HEK293 (cell line): ENCODE results near the gene VDR.

Experiments
- CTCF ChIA-PET: fragments of 350-600 bp; formaldehyde crosslinking; extraction: SDS; loops from one replicate; lab custom pipeline; 2021; ENCODE audit warnings: antibody characterized with exemption; lab: Yijun Ruan, JAX
- POLR2A ChIA-PET: fragments of 300-600 bp; formaldehyde crosslinking; extraction: SDS; loops from one replicate; lab custom pipeline; 2020; ENCODE audit warnings: antibody characterized with exemption, inconsistent platforms; lab: Yijun Ruan, JAX
- H3K27ac ChIP-seq: fragments of 200-500 bp; sonication (Bioruptor generic); 2 replicates; pipeline ENCODE4 v1.5.1; 2014; ENCODE audit warnings: low read depth, low read length, control low read depth, inconsistent platforms; ENCODE audit errors: extremely low read depth
- H3K36me3 ChIP-seq, 2 experiments: fragments of 200-500 bp in 1 of 2; sonication (Bioruptor generic) in 1 of 2; 1 replicate in 1 of 2; 2 replicates in 1 of 2; pipeline ENCODE4 v1.5.1; 2014 to 2017; ENCODE audit warnings: inconsistent platforms in 2 of 2, low read length in 2 of 2; ENCODE audit not compliant: control insufficient read depth in 2 of 2, insufficient read depth in 1 of 2
- H3K4me1 ChIP-seq: fragments of 200-500 bp; sonication (Bioruptor generic); 2 replicates; pipeline ENCODE4 v1.5.1; 2014; ENCODE audit warnings: mild to moderate bottlenecking, low read length, inconsistent platforms; ENCODE audit not compliant: control insufficient read depth, insufficient read depth
- H3K4me3 ChIP-seq: 2 replicates; pipeline ENCODE4 v1.5.1; 2011; ENCODE audit warnings: low read depth, mild to moderate bottlenecking, control low read depth, low read length, moderate library complexity
- H3K9me3 ChIP-seq: fragments of 200-500 bp; sonication (Bioruptor generic); 2 replicates; pipeline ENCODE4 v1.5.1; 2014; ENCODE audit warnings: low read depth, low read length, inconsistent platforms; ENCODE audit not compliant: control insufficient read depth, insufficient read depth
- KLF9 ChIP-seq: fragments of 450-650 bp; formaldehyde crosslinking; IDR thresholded peaks from 2 replicates; pipeline ENCODE4 v1.5.1; 2016; ENCODE audit warnings: missing biosample characterization, missing genetic modification characterization, low read depth
- REPIN1 ChIP-seq: fragments of 450-650 bp; formaldehyde crosslinking; IDR thresholded peaks from 2 replicates; pipeline ENCODE4 v1.5.1; 2017; ENCODE audit warnings: missing biosample characterization, missing genetic modification characterization, low read depth
- SP2 ChIP-seq: fragments of 450-650 bp; formaldehyde crosslinking; IDR thresholded peaks from 2 replicates; pipeline ENCODE4 v1.5.1; 2016; ENCODE audit warnings: missing biosample characterization, missing genetic modification characterization
- ZBTB10 ChIP-seq: fragments of 450-650 bp; formaldehyde crosslinking; IDR thresholded peaks from 2 replicates; pipeline ENCODE4 v1.5.1; 2016; ENCODE audit warnings: missing biosample characterization, missing genetic modification characterization
- ZBTB17 ChIP-seq: fragments of 450-650 bp; formaldehyde crosslinking; IDR thresholded peaks from 2 replicates; pipeline ENCODE4 v1.5.1; 2016; ENCODE audit warnings: missing biosample characterization, missing genetic modification characterization
- ZBTB48 ChIP-seq: fragments of 450-650 bp; formaldehyde crosslinking; IDR thresholded peaks from 2 replicates; pipeline ENCODE4 v1.5.1; 2016; ENCODE audit warnings: missing biosample characterization, missing genetic modification characterization
- ZFHX2 ChIP-seq: fragments of 450-650 bp; formaldehyde crosslinking; conservative IDR thresholded peaks from 2 replicates; pipeline ENCODE4 v1.5.1; 2016; ENCODE audit warnings: missing biosample characterization, missing genetic modification characterization
- ZFP69B ChIP-seq: fragments of 450-650 bp; formaldehyde crosslinking; IDR thresholded peaks from 2 replicates; pipeline ENCODE4 v1.5.1; 2016; ENCODE audit warnings: missing biosample characterization, missing genetic modification characterization
- ZNF175 ChIP-seq: fragments of 450-650 bp; formaldehyde crosslinking; IDR thresholded peaks from 2 replicates; pipeline ENCODE4 v1.5.1; 2016; ENCODE audit warnings: missing biosample characterization, missing genetic modification characterization
- ZNF266 ChIP-seq: fragments of 450-650 bp; formaldehyde crosslinking; IDR thresholded peaks from 2 replicates; pipeline ENCODE4 v1.5.1; 2016; ENCODE audit warnings: missing biosample characterization, missing genetic modification characterization, low read depth
- ZNF335 ChIP-seq: fragments of 450-650 bp; formaldehyde crosslinking; conservative IDR thresholded peaks from 2 replicates; pipeline ENCODE4 v1.5.1; 2016; ENCODE audit warnings: missing biosample characterization, missing genetic modification characterization
- ZNF530 ChIP-seq: fragments of 450-650 bp; formaldehyde crosslinking; IDR thresholded peaks from 2 replicates; pipeline ENCODE4 v1.5.1; 2016; ENCODE audit warnings: low read depth, missing biosample characterization, missing genetic modification characterization
- ZNF701 ChIP-seq: fragments of 450-650 bp; formaldehyde crosslinking; IDR thresholded peaks from 2 replicates; pipeline ENCODE4 v1.5.1; 2016; ENCODE audit warnings: missing biosample characterization, missing genetic modification characterization
- ZXDB ChIP-seq: fragments of 450-650 bp; formaldehyde crosslinking; IDR thresholded peaks from 2 replicates; pipeline ENCODE4 v1.5.1; 2016; ENCODE audit warnings: missing biosample characterization, missing genetic modification characterization
- TF ChIP-seq, protein P1 (sequence below): fragments of 450-650 bp; formaldehyde crosslinking; optimal IDR thresholded peaks from 2 replicates; pipeline ENCODE3; 2016; ENCODE audit warnings: missing biosample characterization, mild to moderate bottlenecking, missing genetic modification characterization
- TF ChIP-seq, protein P2 (sequence below): fragments of 450-650 bp; formaldehyde crosslinking; IDR thresholded peaks from 2 replicates; pipeline ENCODE4 v1.5.1; 2016; ENCODE audit warnings: missing biosample characterization, missing genetic modification characterization
- TF ChIP-seq, protein P3 (sequence below): fragments of 450-650 bp; formaldehyde crosslinking; IDR thresholded peaks from 2 replicates; pipeline ENCODE4 v1.5.1; 2016; ENCODE audit warnings: missing biosample characterization, missing genetic modification characterization
- TF ChIP-seq, protein P4 (sequence below): fragments of 450-650 bp; formaldehyde crosslinking; IDR thresholded peaks from 2 replicates; pipeline ENCODE4 v1.5.1; 2016; ENCODE audit warnings: missing biosample characterization, missing genetic modification characterization

Gene VDR

GRCh38 chr12:47819138-47819895 lies 85.5 kb downstream of the VDR start (continued):
- TF ChIP-seq, protein P1, sequence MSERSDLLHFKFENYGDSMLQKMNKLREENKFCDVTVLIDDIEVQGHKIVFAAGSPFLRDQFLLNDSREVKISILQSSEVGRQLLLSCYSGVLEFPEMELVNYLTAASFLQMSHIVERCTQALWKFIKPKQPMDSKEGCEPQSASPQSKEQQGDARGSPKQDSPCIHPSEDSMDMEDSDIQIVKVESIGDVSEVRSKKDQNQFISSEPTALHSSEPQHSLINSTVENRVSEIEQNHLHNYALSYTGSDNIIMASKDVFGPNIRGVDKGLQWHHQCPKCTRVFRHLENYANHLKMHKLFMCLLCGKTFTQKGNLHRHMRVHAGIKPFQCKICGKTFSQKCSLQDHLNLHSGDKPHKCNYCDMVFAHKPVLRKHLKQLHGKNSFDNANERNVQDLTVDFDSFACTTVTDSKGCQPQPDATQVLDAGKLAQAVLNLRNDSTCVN = peak; percentile 26
- TF ChIP-seq ZNF701 (tag by site-specific recombination) = no peak
- peak; percentile 74 for TF ChIP-seq SP2 (tag by site-specific recombination)
- TF ChIP-seq KLF9 (tag by site-specific recombination) = peak; percentile 37; the same call in 1 of the 2 replicates
- peak; percentile 28 for TF ChIP-seq ZFHX2 (tag by site-specific recombination)
- TF ChIP-seq, all 188 proteins: peak for 22

DNA sequence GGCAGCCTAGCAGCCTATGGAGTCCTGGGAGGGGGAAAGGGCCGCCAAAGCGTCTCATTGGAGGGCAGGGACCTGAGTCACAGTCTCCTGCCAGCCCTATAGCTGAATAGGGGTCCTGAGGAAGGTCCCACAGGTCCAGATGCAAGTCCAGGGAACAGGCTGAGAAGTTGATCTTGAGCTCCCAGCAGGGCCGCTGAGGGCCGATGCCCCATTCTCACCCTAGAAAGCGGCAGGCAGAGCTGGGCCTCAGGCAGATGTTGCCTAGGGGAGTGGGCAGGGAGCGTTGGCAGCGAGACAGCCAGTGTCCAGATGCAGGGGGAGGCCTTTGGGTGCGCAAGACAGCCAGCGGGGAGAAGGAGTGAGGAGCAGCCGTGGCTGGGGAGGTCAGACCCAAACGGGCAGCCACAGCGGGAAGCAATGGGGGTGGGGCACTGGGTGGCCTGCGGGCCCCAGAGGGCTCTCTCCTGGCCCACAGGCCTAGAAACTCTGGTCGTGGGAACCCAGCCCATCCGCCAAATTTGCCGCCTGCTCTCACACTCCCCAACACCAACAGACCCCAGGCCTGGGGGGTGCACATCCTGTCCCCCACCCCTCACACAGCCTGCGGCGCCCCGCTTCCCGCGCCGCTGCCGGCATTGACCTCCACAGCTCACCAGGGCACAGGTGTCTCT lies 86.2 kb downstream of the VDR start:
- POLR2A ChIA-PET = interaction anchor here (0.8 to 2.6 kb wide), 4 partner anchors 10 to 17 kb away, joined by 3 to 15 read pairs (median 5); no protein-coding TSS in a partner anchor
- Histone ChIP-seq H3K9me3 (no peaks in the 10 kb centered on the region), H3K27ac (peak overlapping the region; percentile 89; the same call in 1 of the 2 replicates), H3K4me1 (peaks cover 6% of the 10 kb centered on the region), H3K36me3 (peaks cover 0 to 7% of the 10 kb centered on the region in 2 experiments; a peak in 1 of 3 replicates), H3K4me3 (peak overlapping the region; percentile 67)
- TF ChIP-seq SP2 (tag by site-specific recombination) (no peak), ZNF175 (tag by site-specific recombination) (no peak), ZXDB (0 out of 2 replicates have a peak, but pooled peaks have one; percentile 13), ZFP69B (peak; percentile 58; the same call in 1 of the 2 replicates), ZFHX2 (tag by site-specific recombination) (peak; percentile 13; the same call in 1 of the 2 replicates), ZNF530 (no peak), ZBTB48 (0 out of 2 replicates have a peak, but pooled peaks have one; percentile 46), ZNF335 (tag by site-specific recombination) (peak; percentile 22; the same call in 1 of the 2 replicates), ZBTB17 (tag by site-specific recombination) (peak; percentile 55; the same call in 1 of the 2 replicates), ZBTB10 (tag by site-specific recombination) (peak; percentile 69; the same call in 1 of the 2 replicates), REPIN1 (tag by site-specific recombination) (no peak), ZNF266 (tag by site-specific recombination) (no peak)
- TF ChIP-seq, protein P2, sequence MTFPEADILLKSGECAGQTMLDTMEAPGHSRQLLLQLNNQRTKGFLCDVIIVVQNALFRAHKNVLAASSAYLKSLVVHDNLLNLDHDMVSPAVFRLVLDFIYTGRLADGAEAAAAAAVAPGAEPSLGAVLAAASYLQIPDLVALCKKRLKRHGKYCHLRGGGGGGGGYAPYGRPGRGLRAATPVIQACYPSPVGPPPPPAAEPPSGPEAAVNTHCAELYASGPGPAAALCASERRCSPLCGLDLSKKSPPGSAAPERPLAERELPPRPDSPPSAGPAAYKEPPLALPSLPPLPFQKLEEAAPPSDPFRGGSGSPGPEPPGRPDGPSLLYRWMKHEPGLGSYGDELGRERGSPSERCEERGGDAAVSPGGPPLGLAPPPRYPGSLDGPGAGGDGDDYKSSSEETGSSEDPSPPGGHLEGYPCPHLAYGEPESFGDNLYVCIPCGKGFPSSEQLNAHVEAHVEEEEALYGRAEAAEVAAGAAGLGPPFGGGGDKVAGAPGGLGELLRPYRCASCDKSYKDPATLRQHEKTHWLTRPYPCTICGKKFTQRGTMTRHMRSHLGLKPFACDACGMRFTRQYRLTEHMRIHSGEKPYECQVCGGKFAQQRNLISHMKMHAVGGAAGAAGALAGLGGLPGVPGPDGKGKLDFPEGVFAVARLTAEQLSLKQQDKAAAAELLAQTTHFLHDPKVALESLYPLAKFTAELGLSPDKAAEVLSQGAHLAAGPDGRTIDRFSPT (tag by site-specific recombination) = peak; percentile 26; the same call in 1 of the 2 replicates
- TF ChIP-seq, protein P3, sequence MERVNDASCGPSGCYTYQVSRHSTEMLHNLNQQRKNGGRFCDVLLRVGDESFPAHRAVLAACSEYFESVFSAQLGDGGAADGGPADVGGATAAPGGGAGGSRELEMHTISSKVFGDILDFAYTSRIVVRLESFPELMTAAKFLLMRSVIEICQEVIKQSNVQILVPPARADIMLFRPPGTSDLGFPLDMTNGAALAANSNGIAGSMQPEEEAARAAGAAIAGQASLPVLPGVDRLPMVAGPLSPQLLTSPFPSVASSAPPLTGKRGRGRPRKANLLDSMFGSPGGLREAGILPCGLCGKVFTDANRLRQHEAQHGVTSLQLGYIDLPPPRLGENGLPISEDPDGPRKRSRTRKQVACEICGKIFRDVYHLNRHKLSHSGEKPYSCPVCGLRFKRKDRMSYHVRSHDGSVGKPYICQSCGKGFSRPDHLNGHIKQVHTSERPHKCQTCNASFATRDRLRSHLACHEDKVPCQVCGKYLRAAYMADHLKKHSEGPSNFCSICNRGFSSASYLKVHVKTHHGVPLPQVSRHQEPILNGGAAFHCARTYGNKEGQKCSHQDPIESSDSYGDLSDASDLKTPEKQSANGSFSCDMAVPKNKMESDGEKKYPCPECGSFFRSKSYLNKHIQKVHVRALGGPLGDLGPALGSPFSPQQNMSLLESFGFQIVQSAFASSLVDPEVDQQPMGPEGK (tag by site-specific recombination) = peak; percentile 76
- TF ChIP-seq, protein P4, sequence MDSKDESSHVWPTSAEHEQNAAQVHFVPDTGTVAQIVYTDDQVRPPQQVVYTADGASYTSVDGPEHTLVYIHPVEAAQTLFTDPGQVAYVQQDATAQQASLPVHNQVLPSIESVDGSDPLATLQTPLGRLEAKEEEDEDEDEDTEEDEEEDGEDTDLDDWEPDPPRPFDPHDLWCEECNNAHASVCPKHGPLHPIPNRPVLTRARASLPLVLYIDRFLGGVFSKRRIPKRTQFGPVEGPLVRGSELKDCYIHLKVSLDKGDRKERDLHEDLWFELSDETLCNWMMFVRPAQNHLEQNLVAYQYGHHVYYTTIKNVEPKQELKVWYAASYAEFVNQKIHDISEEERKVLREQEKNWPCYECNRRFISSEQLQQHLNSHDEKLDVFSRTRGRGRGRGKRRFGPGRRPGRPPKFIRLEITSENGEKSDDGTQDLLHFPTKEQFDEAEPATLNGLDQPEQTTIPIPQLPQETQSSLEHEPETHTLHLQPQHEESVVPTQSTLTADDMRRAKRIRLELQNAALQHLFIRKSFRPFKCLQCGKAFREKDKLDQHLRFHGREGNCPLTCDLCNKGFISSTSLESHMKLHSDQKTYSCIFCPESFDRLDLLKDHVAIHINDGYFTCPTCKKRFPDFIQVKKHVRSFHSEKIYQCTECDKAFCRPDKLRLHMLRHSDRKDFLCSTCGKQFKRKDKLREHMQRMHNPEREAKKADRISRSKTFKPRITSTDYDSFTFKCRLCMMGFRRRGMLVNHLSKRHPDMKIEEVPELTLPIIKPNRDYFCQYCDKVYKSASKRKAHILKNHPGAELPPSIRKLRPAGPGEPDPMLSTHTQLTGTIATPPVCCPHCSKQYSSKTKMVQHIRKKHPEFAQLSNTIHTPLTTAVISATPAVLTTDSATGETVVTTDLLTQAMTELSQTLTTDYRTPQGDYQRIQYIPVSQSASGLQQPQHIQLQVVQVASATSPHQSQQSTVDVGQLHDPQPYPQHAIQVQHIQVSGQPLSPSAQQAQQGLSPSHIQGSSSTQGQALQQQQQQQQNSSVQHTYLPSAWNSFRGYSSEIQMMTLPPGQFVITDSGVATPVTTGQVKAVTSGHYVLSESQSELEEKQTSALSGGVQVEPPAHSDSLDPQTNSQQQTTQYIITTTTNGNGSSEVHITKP (tag by site-specific recombination) = peak; percentile 67
- CTCF ChIA-PET = interaction anchor here (0.7 to 7.3 kb wide), 11 partner anchors 9 to 103 kb away, joined by 3 to 91 read pairs (median 4); no protein-coding TSS in a partner anchor
